ENCODE results near the gene EXOC2.
A peak's percentile ranks its signal among the peaks of the same experiment; 100 is the strongest.

EXOC2 gene

GRCh38 chr6:558959-559358 is 134.0 kb downstream of the EXOC2 start:
- intact Hi-C loops (cut with DNase I): no loop called here
- DNase-seq: no peak

GRCh38 chr6:558089-558488 is 134.8 kb downstream of the EXOC2 start:
- intact Hi-C loops (cut with DNase I): no loop called here
- DNase-seq: no peak

- intact Hi-C loops (cut with DNase I): no loop called here
- no peak for DNase-seq
Measured at GRCh38 chr6:551829-552350, 141.0 kb downstream of the EXOC2 start.

GRCh38 chr6:551405-551804 is 141.5 kb downstream of the EXOC2 start:
- intact Hi-C loops (cut with DNase I): no loop called here
- DNase-seq: peak in 13 of 42 donors; percentile 5 to 49 (median 28)

- no peak for DNase-seq
- intact Hi-C loops (cut with DNase I): no loop called here
Measured at GRCh38 chr6:549906-550305, 143.0 kb downstream of the EXOC2 start.

- intact Hi-C loops (cut with DNase I): no loop called here
- no peak for DNase-seq
Measured at GRCh38 chr6:548517-548916, 144.4 kb downstream of the EXOC2 start.

GRCh38 chr6:548091-548490 is 144.8 kb downstream of the EXOC2 start:
- no peak for DNase-seq
- intact Hi-C loops (cut with DNase I): no loop called here

GRCh38 chr6:540490-540889 is 152.4 kb downstream of the EXOC2 start:
- no peak for DNase-seq
- intact Hi-C loops (cut with DNase I): no loop called here

- DNase-seq: no peak
- intact Hi-C loops (cut with DNase I): no loop called here
Measured at GRCh38 chr6:537114-537513, 155.8 kb downstream of the EXOC2 start.

GRCh38 chr6:530425-530824 is 162.5 kb downstream of the EXOC2 start:
- intact Hi-C loops (cut with DNase I): no loop called here
- no peak for DNase-seq

- intact Hi-C loops (cut with DNase I): no loop called here
- DNase-seq: no peak
Measured at GRCh38 chr6:528989-529388, 163.9 kb downstream of the EXOC2 start.

- DNase-seq: no peak
- intact Hi-C loops (cut with DNase I): no loop called here
Measured at GRCh38 chr6:527989-528673, 164.8 kb downstream of the EXOC2 start.

GRCh38 chr6:524803-525202 is 168.1 kb downstream of the EXOC2 start:
- peak in 29 of 42 donors; percentile 16 to 82 (median 51) for DNase-seq
- intact Hi-C loops (cut with DNase I): no loop called here

- no peak for DNase-seq
- intact Hi-C loops (cut with DNase I): no loop called here
Measured at GRCh38 chr6:520820-521219, 172.1 kb downstream of the EXOC2 start.

- DNase-seq: no peak
- intact Hi-C loops (cut with DNase I): no loop called here
Measured at GRCh38 chr6:518218-518617, 174.7 kb downstream of the EXOC2 start.

GRCh38 chr6:516213-516612 is 176.7 kb downstream of the EXOC2 start:
- intact Hi-C loops (cut with DNase I): no loop called here
- peak in 1 of 42 donors; percentile 47 for DNase-seq

- intact Hi-C loops (cut with DNase I): no loop called here
- no peak for DNase-seq
Measured at GRCh38 chr6:515267-515666, 177.7 kb downstream of the EXOC2 start.

GRCh38 chr6:514396-514978 is 178.5 kb downstream of the EXOC2 start:
- no peak for DNase-seq
- intact Hi-C loops (cut with DNase I): no loop called here

- intact Hi-C loops (cut with DNase I): no loop called here
- no peak for DNase-seq
Measured at GRCh38 chr6:513961-514360, 179.0 kb downstream of the EXOC2 start.

- DNase-seq: no peak
- intact Hi-C loops (cut with DNase I): no loop called here
Measured at GRCh38 chr6:513058-513457, 179.9 kb downstream of the EXOC2 start.
